Hematopoietic multipotent progenitor cell treated with erythropoietin and hydrocortisone succinate and interleukin-3 and kit ligand, for 4 days (in vitro differentiated cells): ENCODE data around the gene ITIH1.
A peak's percentile ranks its signal among the peaks of the same experiment; 100 is the strongest.
"Not testable (repeated sequence)": the region's sequence is repeated elsewhere in the genome, so short reads cannot be mapped to it uniquely, and the experiment has no call there.

Experiments used
- DNase-seq: peaks from one replicate; pipeline ENCODE4 v3.0.0-alpha.2; 2015

ITIH1 gene

GRCh38 chr3:52774901-52775864 is 2.2 kb upstream of the ITIH1 start:
- peak; percentile 82 for DNase-seq

DNA sequence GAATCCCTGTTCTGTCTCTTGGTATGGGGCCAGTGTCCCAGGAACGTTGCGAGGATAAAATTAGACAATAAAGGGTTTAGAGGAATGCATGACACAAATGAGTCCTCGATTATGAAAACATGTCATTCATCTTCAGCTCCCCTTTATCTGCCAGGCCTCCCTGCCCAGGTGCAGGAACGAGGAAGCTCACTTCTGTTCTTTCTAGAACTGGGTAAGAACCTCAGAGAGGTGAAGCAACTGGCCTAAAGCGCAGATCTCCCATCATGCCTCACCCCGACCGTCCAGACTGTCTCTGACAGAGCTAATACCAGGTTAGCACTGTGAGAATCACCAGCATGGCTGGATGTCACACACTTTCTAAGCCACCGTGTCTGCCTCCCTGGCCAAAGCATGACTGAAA is 1.5 kb upstream of the ITIH1 start:
- DNase-seq = no peak

- DNase-seq = not testable (repeated sequence)
Measured at GRCh38 chr3:52776486-52776885, 913 bp upstream of the ITIH1 start.

DNA sequence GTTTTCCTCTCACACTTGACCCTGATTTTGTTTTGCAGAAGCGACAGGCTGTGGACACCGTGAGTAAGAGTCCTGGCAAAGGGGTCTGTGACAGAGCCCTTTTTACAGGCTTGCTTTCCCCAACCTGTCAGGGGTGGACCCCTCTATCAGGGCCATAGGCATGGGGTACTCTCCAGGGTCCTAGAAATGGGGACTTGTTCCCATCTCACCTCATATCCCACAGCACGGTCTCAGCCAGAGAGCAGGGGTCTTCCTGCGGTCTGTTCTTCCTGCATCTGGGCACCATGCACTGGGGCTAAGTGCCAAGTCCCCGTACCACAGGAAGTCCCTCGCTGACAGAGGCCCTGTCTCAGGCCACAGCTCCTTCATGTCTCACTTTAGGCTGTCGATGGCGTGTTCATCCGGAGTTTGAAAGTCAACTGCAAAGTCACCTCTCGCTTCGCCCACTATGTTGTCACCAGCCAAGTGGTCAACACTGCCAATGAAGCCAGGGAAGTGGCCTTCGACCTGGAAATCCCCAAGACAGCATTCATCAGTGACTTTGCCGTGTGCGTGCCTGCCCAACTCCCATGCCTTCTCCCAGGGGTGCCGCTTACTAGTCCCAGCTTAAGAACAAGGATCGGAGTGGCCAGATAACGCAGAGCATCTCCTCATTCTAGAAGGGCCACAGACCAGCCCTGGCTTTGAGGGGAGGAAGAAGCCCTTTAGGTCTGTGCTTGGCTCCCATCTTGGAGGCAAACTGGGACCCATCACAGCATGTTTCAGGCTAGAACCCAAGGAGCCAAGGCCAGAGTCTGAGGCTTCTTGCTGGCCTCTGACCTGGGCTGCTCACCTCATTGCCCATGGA is 783 bp downstream of the ITIH1 start:
- peak; percentile 49 for DNase-seq

- peak; percentile 48 for DNase-seq
Measured at GRCh38 chr3:52779011-52779836, 1.8 kb downstream of the ITIH1 start.

DNA sequence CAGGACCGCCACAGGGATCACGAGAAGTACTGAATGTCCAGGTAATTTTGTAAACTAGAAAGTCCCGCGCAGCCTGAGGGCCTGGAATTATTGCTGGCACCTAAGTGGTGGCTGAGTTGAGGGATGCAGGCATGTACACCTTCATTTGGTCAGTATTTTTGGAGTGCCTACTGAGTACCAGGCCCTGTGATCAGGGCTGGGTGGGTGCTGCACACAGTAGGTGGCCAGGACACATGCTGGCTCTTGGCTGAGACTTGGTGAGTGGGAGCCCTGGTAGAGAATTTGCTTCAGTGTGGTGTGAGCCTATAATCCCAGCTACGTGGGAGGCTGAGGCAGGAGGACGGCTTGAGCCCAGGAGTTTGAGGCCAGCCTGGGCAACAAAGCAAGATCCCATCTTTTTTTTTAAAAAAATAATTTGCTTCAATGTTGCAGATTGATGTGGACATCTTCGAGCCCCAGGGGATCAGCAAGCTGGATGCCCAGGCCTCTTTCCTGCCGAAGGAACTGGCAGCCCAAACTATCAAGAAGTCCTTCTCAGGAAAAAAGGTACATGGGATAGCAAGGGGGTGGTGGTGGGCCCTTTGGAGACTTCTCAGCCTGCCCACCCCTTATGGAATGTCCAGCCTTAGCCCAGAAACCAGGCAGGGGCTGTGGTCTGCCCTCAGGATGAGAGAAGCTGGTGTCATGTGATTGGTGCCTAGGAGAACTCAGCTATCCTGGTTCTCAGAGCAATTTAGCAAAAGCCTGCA is 2.6 kb downstream of the ITIH1 start:
- DNase-seq = no peak

- no peak for DNase-seq
Measured at GRCh38 chr3:52781741-52782140, 4.3 kb downstream of the ITIH1 start.

GRCh38 chr3:52782412-52783210 is 5.2 kb downstream of the ITIH1 start:
- DNase-seq = no peak

DNA sequence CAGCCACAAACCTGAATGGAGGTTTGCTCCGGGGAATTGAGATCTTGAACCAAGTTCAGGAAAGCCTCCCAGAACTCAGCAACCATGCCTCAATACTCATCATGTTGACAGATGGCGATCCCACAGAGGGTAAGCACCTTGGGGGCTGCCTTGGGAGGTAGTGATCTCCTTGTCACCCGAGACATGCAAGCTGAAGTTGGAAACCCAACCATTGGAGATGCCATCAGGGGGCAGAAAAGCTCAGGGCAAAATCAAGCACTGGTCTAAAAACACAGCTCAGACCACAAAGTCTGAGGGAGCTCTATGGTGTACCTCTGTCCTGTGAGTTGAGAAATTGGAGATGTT is 5.8 kb downstream of the ITIH1 start:
- DNase-seq = no peak

DNA sequence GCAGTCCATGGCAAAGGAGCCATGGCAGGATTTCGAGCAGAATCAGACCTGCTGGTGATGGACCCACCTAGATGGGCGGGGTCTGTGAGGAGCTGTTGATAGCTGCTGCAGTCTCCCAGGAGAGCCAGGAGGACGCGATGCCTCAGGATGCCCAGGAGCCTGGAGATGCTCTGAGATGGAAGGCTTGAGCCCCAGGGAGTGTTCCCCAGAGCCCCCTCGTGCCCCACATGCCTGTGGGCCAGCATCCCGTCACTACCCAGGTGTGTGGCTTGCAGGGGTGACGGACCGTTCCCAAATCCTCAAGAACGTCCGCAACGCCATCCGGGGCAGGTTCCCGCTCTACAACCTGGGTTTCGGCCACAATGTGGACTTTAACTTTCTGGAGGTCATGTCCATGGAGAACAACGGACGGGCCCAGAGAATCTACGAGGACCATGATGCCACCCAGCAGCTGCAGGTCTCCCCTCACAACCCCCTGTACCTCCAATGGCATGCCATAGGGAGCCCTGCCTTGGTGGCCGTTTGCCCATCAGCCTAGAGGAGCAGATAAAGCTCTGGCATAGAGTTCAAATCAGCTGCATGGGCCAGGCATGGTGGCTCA is 6.7 kb downstream of the ITIH1 start:
- no peak for DNase-seq

GRCh38 chr3:52784931-52785590 is 7.7 kb downstream of the ITIH1 start:
- DNase-seq = no peak

- DNase-seq = no peak
Measured at GRCh38 chr3:52786330-52787215, 9.2 kb downstream of the ITIH1 start.

DNA sequence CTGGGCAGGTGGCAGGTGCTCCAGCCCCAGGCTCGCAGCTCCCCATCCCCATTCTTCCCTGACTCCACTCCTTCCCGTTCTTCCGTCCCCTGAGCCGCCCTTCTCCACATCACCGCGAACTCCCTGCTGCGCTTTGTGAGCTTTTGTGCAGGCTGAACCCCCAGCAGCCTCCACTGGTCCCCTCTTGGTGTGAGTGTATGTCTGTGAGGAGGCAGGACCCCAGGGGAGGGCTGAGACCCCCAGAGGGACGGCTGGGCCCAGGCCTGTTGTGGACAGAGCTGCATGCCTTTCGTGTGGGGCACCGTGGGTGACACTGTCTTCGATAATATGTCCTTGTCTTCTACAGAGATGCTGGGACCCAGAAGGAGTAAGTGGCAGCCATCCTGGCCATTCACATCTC is 9.8 kb downstream of the ITIH1 start:
- DNase-seq = no peak

GRCh38 chr3:52787672-52788625 is 10.6 kb downstream of the ITIH1 start:
- no peak for DNase-seq

DNA sequence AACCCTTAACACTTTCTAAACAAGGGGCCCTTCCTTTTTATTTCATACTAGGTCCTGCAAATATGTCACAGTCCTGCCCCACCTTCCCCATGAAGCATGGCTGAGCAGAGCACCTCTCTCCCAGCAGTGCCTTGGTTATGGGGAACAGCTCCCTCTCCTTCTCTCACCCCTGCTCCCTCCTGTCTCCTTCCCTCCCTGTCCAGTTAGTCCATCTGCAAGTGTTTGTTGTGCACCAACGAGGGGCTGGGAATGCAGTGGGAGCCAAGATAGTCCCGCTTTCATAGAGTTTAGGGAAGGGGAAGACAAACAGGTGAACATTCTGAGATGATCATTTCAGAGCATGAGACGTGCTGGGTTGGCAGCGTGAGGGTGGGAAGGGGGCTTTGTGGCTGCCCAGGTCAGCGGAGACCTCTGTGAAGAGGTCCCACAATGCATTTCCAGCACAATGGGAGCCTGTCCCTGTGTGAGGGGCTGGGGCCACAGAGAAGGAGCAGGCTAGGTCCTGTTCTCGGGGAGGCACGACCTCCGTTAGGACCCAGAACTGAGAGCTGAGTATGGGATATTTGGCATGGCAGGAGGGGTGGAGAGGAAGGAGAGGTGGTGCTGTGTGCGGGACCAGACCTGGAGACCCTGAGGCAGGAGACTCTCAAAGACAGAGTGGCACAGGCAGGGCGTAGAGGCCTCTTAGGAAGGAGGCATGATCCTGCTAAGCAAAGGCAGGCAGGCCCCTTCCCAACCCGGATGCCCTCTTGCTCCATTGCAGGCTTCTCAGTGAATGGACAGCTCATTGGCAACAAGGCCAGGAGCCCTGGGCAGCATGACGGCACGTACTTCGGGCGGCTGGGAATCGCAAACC is 11.7 kb downstream of the ITIH1 start:
- DNase-seq = no peak

- no peak for DNase-seq
Measured at GRCh38 chr3:52789746-52790040, 12.3 kb downstream of the ITIH1 start.

- DNase-seq = no peak
Measured at GRCh38 chr3:52790337-52790736, 12.9 kb downstream of the ITIH1 start.
